KMS-11 (cell line): ENCODE results near the gene ITPR3.

Experiments
- H2AFZ ChIP-seq: fragments of 200-600 bp; sonication (generic); 2 replicates; pipeline ENCODE4 v1.6.1; 2016; ENCODE audit warnings: antibody characterized with exemption, mixed run types, low read depth
- H3K27ac ChIP-seq: fragments of 200-600 bp; sonication (generic); 2 replicates; pipeline ENCODE4 v1.6.1; 2016; ENCODE audit warnings: mild to moderate bottlenecking, mixed run types
- H3K27me3 ChIP-seq: fragments of 200-600 bp; sonication (generic); 2 replicates; pipeline ENCODE4 v1.6.1; 2017; ENCODE audit warnings: mild to moderate bottlenecking, low read depth, mixed run types, moderate library complexity; ENCODE audit not compliant: insufficient read depth
- H3K36me3 ChIP-seq: fragments of 200-600 bp; sonication (generic); 2 replicates; pipeline ENCODE4 v1.6.1; 2017; ENCODE audit warnings: mild to moderate bottlenecking, mixed run types; ENCODE audit not compliant: insufficient read depth
- H3K4me1 ChIP-seq: fragments of 200-600 bp; sonication (generic); 2 replicates; pipeline ENCODE4 v1.6.1; 2016; ENCODE audit warnings: mild to moderate bottlenecking, low read depth, mixed run types; ENCODE audit not compliant: poor library complexity, severe bottlenecking
- H3K4me2 ChIP-seq: fragments of 200-600 bp; sonication (generic); 2 replicates; pipeline ENCODE4 v1.7.0; 2016; ENCODE audit warnings: mild to moderate bottlenecking, mixed run types
- H3K4me3 ChIP-seq: fragments of 200-600 bp; sonication (generic); IDR thresholded peaks from 2 replicates; pipeline ENCODE4 v1.6.1; 2017; ENCODE audit warnings: low read depth, low read length, mixed read lengths; ENCODE audit not compliant: insufficient read depth
- H3K79me2 ChIP-seq: fragments of 200-600 bp; sonication (generic); 2 replicates; pipeline ENCODE4 v1.6.1; 2016; ENCODE audit warnings: low read depth, mixed run types; ENCODE audit not compliant: insufficient read depth
- H3K9ac ChIP-seq: fragments of 200-600 bp; sonication (generic); 2 replicates; pipeline ENCODE4 v1.6.1; 2016; ENCODE audit warnings: mild to moderate bottlenecking, mixed run types
- H4K20me1 ChIP-seq: fragments of 200-600 bp; sonication (generic); 2 replicates; pipeline ENCODE4 v1.6.1; 2016; ENCODE audit warnings: mild to moderate bottlenecking, mixed run types; ENCODE audit not compliant: insufficient read depth
- CTCF ChIP-seq: fragments of 200-600 bp; sonication (generic); conservative IDR thresholded peaks from 2 replicates; pipeline ENCODE4 v1.6.1; 2017; ENCODE audit warnings: low read depth, mild to moderate bottlenecking, antibody characterized with exemption, low read length, moderate library complexity, mixed read lengths

Gene ITPR3

GRCh38 chr6:33692078-33692759 lies 71.1 kb downstream of the ITPR3 start:
- H3K4me1 ChIP-seq: no peaks in the 10 kb centered on the region

GRCh38 chr6:33692760-33693158 lies 71.6 kb downstream of the ITPR3 start:
- H4K20me1 ChIP-seq: no peaks in the 10 kb centered on the region
- H3K4me3 ChIP-seq: no peak overlapping the region
- H3K27ac ChIP-seq: no peak overlapping the region
- no peak overlapping the region for H3K9ac ChIP-seq
- H3K4me1 ChIP-seq: no peaks in the 10 kb centered on the region
- H3K4me2 ChIP-seq: no peak overlapping the region
- H3K27me3 ChIP-seq: no peaks in the 10 kb centered on the region
- no peak for TF ChIP-seq CTCF
- H3K79me2 ChIP-seq: no peaks in the 10 kb centered on the region
- no peak overlapping the region for H2AFZ ChIP-seq
- no peaks in the 10 kb centered on the region for H3K36me3 ChIP-seq

More at GRCh38 chr6:33692078-33692759, 71.1 kb downstream of the ITPR3 start:
- no peaks in the 10 kb centered on the region for H3K79me2 ChIP-seq
- H3K36me3 ChIP-seq: no peaks in the 10 kb centered on the region
- no peak overlapping the region for H3K27ac ChIP-seq
- no peaks in the 10 kb centered on the region for H3K27me3 ChIP-seq
- no peak overlapping the region for H3K4me2 ChIP-seq
- H3K4me3 ChIP-seq: no peak overlapping the region
- no peak overlapping the region for H2AFZ ChIP-seq
- TF ChIP-seq CTCF: no peak
- no peak overlapping the region for H3K9ac ChIP-seq
- H4K20me1 ChIP-seq: no peaks in the 10 kb centered on the region

GRCh38 chr6:33693186-33694105 lies 72.3 kb downstream of the ITPR3 start:
- no peak overlapping the region for H3K4me3 ChIP-seq
- H3K4me1 ChIP-seq: no peaks in the 10 kb centered on the region
- no peak overlapping the region for H3K27ac ChIP-seq
- TF ChIP-seq CTCF: no peak
- H3K4me2 ChIP-seq: no peak overlapping the region
- no peaks in the 10 kb centered on the region for H3K79me2 ChIP-seq
- no peaks in the 10 kb centered on the region for H3K27me3 ChIP-seq
- H4K20me1 ChIP-seq: no peaks in the 10 kb centered on the region
- H3K36me3 ChIP-seq: no peaks in the 10 kb centered on the region
- H3K9ac ChIP-seq: no peak overlapping the region
- H2AFZ ChIP-seq: no peak overlapping the region

- Histone ChIP-seq H3K9ac (no peak overlapping the region), H3K4me3 (no peak overlapping the region), H4K20me1 (no peaks in the 10 kb centered on the region), H3K27me3 (no peaks in the 10 kb centered on the region), H3K4me1 (no peaks in the 10 kb centered on the region), H3K36me3 (no peaks in the 10 kb centered on the region), H3K4me2 (no peak overlapping the region), H3K27ac (no peak overlapping the region), H3K79me2 (no peaks in the 10 kb centered on the region), H2AFZ (no peak overlapping the region)
- no peak for TF ChIP-seq CTCF
These were observed 73.3 kb downstream of the ITPR3 start for GRCh38 chr6:33694401-33694931.
